ENCODE data around the gene VPS16.
"Not testable (repeated sequence)": the region's sequence is repeated elsewhere in the genome, so short reads cannot be mapped to it uniquely, and the experiment has no call there.

Gene VPS16

GRCh38 chr20:2872459-2873009 lies 32.0 kb downstream of the VPS16 start:
- DNase-seq, result no peak

DNA sequence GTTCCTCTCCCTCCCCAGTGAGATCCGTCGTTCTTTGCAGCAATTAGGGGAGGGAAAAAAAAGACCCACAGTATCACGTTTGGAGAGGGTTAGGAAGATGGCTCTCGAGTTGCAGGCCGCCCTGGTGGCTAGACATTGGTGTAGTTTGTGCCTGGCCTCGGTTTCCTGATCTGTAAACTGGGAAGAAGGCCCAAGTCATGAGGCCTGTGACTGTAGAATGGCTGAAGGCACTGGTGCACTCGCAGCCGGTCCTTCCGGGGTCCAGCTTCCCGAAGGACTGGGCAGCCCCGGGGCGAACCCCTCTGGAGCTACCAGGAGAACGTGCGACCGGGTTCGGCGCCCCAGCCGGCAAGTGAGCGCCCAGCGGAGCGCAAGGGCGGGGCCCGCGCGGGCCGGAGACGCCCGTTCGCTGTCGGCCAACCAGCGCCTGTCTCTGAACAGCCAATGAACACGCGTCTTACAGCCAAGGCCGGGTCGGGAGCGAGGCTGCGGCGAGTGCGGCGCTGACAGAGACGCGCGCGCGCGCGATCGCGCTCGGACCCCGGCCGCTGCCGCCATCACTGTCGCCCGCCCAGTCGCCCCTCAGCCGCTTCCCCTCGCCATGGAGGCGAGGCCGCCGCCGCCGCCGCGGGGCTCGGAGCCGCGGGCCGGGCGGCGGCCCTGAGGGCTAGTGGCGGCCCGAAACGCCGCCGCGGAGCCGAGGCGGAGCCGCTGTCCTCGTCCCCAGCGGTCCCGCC lies 32.6 kb downstream of the VPS16 start, which contains the start of gene PTPRA:
TSS of gene PTPRA (plus strand) at position 472 of the 737 bp plus-strand sequence. CDS start 90,797 bp downstream, outside the sequence.
- DNase-seq, result peak; percentile 50

- no peak for DNase-seq
These were observed 33.1 kb downstream of the VPS16 start for GRCh38 chr20:2873747-2874041.

DNA sequence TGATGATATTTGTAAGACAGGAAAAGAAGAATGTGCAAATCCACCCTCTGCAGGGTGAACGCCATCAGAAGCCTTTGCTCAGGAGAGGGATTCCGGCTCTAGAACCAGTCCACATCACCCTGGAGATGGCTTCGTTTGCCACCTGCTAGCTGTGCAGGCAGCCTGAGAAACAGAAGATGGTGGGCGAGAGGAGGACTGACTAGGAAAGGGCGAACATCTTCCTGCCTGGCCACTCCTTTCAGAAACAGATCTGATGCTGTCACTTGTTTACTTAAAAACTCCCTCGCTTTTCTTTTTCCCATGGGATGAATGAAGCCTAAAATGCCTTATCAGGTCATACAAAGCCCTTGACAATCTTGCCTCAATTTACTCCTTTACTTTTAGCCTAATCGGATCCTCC lies 33.9 kb downstream of the VPS16 start:
- DNase-seq, result no peak

DNA sequence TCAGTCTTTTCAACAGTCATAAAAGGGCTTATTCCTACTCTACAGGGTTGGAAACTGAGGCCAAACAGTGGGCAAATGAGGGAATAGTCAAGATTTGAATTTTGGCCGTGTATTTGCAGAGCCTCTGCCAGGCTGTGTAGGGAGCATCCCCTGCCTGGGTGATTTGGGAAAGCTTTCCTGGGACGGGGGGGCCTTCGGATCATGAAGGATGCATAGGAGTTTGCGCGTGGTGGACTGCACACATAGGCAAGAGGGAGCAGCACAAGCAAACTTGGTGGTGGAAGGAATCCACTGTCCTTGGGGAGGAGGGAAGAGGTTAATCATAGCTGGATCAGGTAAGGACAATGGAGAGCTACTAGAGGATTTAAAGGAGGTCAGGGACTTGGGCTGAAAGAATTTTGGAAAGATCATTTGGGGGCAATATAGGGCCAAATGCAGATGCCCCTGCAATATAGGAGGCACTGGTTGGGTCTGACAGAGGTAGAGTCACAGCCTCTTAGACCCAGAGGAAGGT lies 35.2 kb downstream of the VPS16 start:
- no peak for DNase-seq

GRCh38 chr20:2878515-2878914 lies 38.0 kb downstream of the VPS16 start:
- DNase-seq, result no peak

DNA sequence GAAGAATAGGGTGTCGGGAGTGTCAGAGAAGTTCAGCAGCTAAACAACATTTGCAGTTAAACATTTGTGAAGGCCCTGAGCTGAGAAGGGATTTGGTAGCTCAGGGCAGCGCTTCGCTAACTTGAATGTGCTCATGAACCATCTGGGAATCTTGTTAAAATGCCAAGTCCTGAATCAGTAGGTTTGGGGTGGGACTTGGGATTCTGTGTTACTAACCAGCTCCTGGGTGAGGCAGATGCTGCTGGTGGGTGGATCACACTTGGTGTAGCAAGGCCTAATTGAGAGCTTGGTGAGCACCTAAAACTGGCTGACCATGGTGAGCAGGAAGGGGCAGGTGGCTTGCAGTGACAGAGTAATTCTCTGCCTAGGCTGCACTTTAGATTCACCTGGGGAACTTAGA lies 38.6 kb downstream of the VPS16 start:
- DNase-seq, result no peak

GRCh38 chr20:2880650-2881049 lies 40.1 kb downstream of the VPS16 start:
- DNase-seq, result no peak

- DNase-seq, result no peak
These were observed 43.4 kb downstream of the VPS16 start for GRCh38 chr20:2883726-2884637.

GRCh38 chr20:2887715-2888114 lies 47.2 kb downstream of the VPS16 start:
- no peak for DNase-seq

DNA sequence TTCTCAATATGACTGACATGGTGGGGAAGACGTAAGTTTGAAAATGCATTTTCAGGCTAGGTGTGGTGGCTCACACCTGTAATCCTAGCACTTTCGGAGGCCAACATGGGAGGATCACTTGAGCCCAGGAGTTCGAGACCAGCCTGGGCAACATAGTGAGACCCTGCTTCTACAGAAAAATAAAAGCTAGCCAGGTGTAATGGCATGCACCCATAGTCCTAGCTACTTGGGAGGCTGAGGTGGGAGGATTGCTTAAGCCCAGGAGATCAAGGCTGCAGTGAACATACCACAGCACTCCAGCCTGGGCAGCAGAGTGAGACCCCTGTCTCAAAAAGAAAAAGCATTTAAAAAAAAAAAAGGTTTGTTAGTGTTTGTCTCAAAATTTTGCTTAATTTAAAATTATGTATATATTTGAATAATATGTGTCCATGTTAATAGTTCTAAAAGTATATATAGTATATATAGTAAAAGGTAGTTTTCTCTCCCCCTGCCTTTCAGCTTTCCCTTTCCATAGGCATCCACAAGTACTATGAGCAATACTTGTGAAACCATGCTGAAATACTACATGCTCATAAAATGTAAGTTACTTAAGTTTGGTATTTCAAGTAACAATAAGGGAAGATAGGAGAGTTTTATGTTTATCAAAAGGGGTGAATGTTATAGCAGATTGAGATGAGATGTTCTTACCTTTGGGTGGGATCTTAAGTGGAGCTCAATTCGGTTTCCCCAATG lies 47.8 kb downstream of the VPS16 start:
- DNase-seq, result no peak

DNA sequence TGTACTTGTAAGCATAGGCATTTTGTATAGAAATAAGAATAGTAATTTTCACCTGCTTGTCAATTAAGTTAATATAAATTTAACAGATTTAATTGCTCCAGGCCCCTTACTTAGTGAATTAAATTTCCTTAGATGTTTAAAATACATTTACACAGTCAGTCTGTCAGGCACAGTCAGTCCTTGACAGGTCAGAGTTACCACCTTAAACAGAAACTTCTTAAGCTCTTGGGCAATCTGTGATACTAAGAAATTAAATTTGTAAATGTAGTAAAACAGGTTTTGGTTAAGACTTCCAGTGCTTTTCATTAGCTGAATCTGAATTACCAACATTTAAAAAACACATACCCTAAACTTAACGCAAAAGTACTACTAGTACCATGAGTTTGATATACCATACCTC lies 48.7 kb downstream of the VPS16 start:
- DNase-seq, result no peak

GRCh38 chr20:2889797-2890196 lies 49.3 kb downstream of the VPS16 start:
- DNase-seq, result no peak

- DNase-seq, result no peak
These were observed 50.2 kb downstream of the VPS16 start for GRCh38 chr20:2890742-2891141.

GRCh38 chr20:2891343-2891742 lies 50.8 kb downstream of the VPS16 start:
- DNase-seq, result no peak

GRCh38 chr20:2892376-2892775 lies 51.8 kb downstream of the VPS16 start:
- DNase-seq, result no peak

DNA sequence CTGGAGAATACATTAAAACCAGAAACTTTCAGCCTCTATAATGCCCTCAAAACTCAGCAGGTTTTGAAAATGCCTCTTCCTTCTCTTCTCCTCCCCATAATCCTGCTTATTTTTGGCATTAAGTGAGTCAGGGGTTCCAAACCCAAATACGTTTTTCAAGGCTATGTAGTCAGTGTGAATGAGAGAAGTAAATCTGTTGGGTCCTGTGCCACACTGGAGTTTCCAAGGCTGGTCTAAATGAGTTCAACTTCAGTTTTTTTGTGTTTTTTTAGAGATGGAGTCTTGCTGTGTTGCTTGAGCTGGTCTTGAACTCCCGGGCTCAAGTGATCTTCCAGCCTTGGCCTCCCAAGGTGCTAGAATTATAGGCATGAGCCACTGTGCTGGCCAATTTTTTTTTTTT lies 53.7 kb downstream of the VPS16 start:
- no peak for DNase-seq

DNA sequence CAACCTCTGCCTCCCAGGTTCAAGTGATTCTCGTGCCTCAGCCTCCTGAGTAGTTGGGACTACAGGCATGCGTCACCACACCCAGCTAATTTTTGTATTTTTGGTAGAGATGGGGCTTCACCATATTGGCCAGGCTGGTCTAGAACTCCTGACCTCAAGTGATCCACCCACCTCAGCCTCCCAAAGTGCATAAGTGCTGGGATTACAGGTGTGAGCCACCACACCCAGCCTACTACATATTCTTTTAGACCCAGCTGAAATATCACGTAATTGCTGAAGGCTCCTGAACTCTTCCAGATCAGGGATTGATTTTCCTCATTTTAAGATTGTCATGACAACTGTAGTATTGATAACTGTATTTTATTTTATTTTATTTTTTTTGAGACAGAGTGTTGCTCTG lies 54.6 kb downstream of the VPS16 start:
- not testable (repeated sequence) for DNase-seq

GRCh38 chr20:2899243-2899642 lies 58.7 kb downstream of the VPS16 start:
- no peak for DNase-seq

DNA sequence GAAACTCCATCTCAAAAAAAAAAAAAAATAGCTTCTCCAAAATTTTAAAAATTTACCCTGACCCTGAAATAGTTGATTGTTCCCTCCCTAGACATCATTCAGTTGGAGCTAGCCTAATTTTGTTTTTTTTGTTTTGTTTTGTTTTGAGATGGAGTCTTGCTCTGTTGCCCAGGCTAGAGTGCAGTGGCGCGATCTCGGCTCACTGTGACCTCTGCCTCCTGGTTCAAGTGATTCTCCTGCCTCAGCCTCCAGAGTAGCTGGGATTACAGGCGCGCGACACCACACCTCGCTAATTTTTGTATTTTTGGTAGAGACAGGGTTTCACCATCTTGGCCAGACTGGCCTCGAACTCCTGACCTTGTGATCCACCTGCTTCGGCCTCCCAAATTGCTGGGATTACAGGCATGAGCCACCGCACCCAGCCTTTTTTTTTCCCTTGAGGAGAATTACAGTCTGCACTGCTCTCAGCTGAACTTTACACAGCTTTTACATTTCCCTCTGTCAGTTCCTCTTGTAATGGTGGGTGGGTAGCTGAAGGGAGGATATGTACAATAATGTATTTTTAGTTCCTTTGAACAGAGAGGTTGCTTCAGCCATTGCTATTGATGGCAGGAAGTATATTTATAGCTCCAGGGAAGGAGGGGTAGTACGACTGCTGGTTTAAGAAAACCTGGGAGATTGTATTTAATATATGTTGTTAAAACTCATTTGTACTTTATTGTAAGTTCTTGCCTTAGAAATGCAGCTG lies 60.5 kb downstream of the VPS16 start:
- DNase-seq, result no peak

DNA sequence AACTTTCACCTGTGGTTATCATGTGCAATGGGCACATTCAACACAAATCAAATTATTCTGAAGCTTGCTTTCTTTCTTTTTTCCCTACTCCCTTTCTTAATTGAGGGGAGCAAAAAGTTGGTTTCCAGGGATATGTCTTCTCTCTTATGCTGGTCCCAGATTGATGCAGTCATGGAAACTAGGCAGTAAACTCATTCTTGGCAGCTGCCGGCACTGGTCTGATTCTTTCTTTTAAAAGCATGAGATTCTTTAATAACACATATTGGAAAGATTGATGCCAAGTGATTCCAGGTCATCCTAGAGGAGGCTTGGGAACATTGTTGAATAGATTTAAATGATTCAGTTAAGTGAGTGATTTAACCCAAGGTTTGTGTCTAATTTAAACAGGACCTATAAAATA lies 61.7 kb downstream of the VPS16 start:
- no peak for DNase-seq

- DNase-seq, result no peak
These were observed 62.3 kb downstream of the VPS16 start for GRCh38 chr20:2902818-2903217.
